CD4-positive, alpha-beta T cell (primary cell): ENCODE measurements around the gene SH3TC2. TPM values are rescaled to one million over a fixed set of nuclear protein-coding genes. Genes with fewer than 3 reads are reported as not detected.

Experiments
- ATAC-seq: fragments of 200-7000 bp; cut with Tn5 transposase; one replicate; pipeline ENCODE4 v1.10.0; 2022; ENCODE audit warnings: mild to moderate bottlenecking; ENCODE audit not compliant: poor library complexity
- CTCF ChIA-PET: fragments of 350-600 bp; sonication (Branson Sonifier 250); formaldehyde crosslinking; loops from one replicate; lab custom pipeline; 2021; ENCODE audit warnings: antibody characterized with exemption, inconsistent platforms; lab: Charles Lee
- POLR2A ChIA-PET: fragments of 350-600 bp; sonication (Branson Sonifier 250); formaldehyde crosslinking; loops from one replicate; lab custom pipeline; 2021; ENCODE audit warnings: antibody characterized with exemption, inconsistent platforms; lab: Charles Lee
- DNase-seq, 14 experiments: peaks; one replicate each; pipeline ENCODE4 v3.0.0-alpha.2; 2013 to 2020; ENCODE audit warnings: mixed read lengths in 2 of 14
- H3K27ac ChIP-seq, 2 donors: one replicate each; pipeline versions ENCODE4 v1.5.1 to v1.7.0; 2013; ENCODE audit warnings: low read length in 2 of 2, low read depth in 1 of 2, mild to moderate bottlenecking in 1 of 2
- H3K27me3 ChIP-seq, 2 experiments: 1 replicate in 1 of 2; 2 replicates in 1 of 2; pipeline versions ENCODE4 v1.6.1 to v1.7.0; 2013; ENCODE audit warnings: low read length in 2 of 2, control low read depth in 1 of 2, mild to moderate bottlenecking in 1 of 2, moderate library complexity in 1 of 2; ENCODE audit not compliant: insufficient read depth in 2 of 2, control insufficient read depth in 1 of 2
- H3K36me3 ChIP-seq: one replicate; pipeline ENCODE4 v1.6.1; 2013; ENCODE audit warnings: low read length, control low read depth; ENCODE audit not compliant: insufficient read depth
- H3K4me1 ChIP-seq: one replicate; pipeline ENCODE4 v1.6.1; 2013; ENCODE audit warnings: low read length, control low read depth; ENCODE audit not compliant: insufficient read depth
- H3K4me3 ChIP-seq: one replicate; pipeline ENCODE4 v1.5.1; 2013; ENCODE audit warnings: mild to moderate bottlenecking, low read length, moderate library complexity
- H3K9me3 ChIP-seq, 2 experiments: 1 replicate in 1 of 2; 2 replicates in 1 of 2; pipeline versions ENCODE4 v1.6.1 to v1.7.0; 2013; ENCODE audit warnings: low read length in 2 of 2, mild to moderate bottlenecking in 2 of 2, control low read depth in 1 of 2, moderate library complexity in 1 of 2; ENCODE audit not compliant: control insufficient read depth in 1 of 2, insufficient read depth in 1 of 2
- H3K27ac Mint-ChIP-seq: one replicate; pipeline ENCODE4 v1.8.0; 2020; ENCODE audit warnings: mixed read lengths
- H3K27me3 Mint-ChIP-seq: one replicate; pipeline ENCODE4 v1.8.0; 2021; ENCODE audit warnings: mixed read lengths
- H3K36me3 Mint-ChIP-seq: one replicate; pipeline ENCODE4 v1.8.0; 2021; ENCODE audit warnings: low read depth, mixed read lengths
- H3K4me1 Mint-ChIP-seq: one replicate; pipeline ENCODE4 v1.8.0; 2021; ENCODE audit warnings: low read depth, mixed read lengths
- H3K4me3 Mint-ChIP-seq: one replicate; pipeline ENCODE4 v1.8.0; 2020; ENCODE audit warnings: mild to moderate bottlenecking, mixed read lengths
- H3K9me3 Mint-ChIP-seq: one replicate; pipeline ENCODE4 v1.8.0; 2020; ENCODE audit warnings: mixed read lengths
- intact Hi-C, 2 experiments: fragments of 100-400 bp; cut with DNase I in 1 of 2; cut with micrococcal nuclease in 1 of 2; formaldehyde crosslinking; loops; one replicate each; pipeline versions ENCODE4 v1.15.1 to v1.9.0; 2023 to 2025; cut with DNase I, micrococcal nuclease
- total RNA-seq, 174 experiments: library from RNA in 2 of 174; stranded (reverse) in 2 of 174; gene quantifications; one replicate each; pipeline ENCODE4 v1.2.3 and lab custom pipeline; 2021 to 2026
- TF ChIP-seq, protein P1 (sequence below): fragments of 200-600 bp; IDR thresholded peaks from one replicate; pipeline ENCODE4 v1.8.0; 2022; ENCODE audit warnings: antibody characterized with exemption, mild to moderate bottlenecking

SH3TC2 gene
- total RNA-seq, 2 experiments from 2014 or later: not detected

DNA sequence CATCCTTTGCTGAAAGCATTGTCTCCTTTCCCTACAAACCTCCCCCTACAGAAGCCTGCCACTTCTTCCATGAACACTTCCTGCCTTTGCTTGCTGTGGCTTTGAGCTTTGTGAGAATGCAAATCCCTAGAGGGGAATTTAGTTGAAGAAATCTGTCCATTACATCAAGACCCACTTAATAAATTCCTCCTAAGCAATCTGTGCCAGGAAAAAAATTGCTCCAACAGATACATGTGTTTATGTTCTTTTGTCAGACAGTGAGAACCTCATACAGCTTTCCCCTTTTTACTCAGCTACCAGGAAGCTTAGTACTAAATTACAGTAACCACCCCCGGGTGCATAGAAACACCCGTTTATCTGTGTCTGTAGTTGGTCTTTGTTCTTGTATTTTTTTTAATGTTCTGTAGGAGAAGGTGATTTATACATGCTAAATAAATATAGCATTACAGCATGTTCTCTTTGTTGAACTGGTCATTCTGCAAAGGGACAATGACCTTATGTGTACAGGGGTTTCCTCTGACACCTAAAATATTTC is 43.9 kb downstream of the SH3TC2 start:
- H3K27ac ChIP-seq: no peak overlapping the region
- POLR2A ChIA-PET: no interaction called here
- H3K27me3 ChIP-seq: peaks cover 0 to 3% of the 10 kb centered on the region in 2 experiments
- H3K9me3 ChIP-seq: no peaks in the 10 kb centered on the region
- H3K36me3 ChIP-seq: no peaks in the 10 kb centered on the region
- Mint-ChIP-seq H3K4me1 (no peaks in the 10 kb centered on the region), H3K27me3 (peaks cover 12% of the 10 kb centered on the region), H3K9me3 (peaks cover 2% of the 10 kb centered on the region), H3K36me3 (no peaks in the 10 kb centered on the region), H3K27ac (no peak overlapping the region), H3K4me3 (no peak overlapping the region)
- TF ChIP-seq, protein P1, sequence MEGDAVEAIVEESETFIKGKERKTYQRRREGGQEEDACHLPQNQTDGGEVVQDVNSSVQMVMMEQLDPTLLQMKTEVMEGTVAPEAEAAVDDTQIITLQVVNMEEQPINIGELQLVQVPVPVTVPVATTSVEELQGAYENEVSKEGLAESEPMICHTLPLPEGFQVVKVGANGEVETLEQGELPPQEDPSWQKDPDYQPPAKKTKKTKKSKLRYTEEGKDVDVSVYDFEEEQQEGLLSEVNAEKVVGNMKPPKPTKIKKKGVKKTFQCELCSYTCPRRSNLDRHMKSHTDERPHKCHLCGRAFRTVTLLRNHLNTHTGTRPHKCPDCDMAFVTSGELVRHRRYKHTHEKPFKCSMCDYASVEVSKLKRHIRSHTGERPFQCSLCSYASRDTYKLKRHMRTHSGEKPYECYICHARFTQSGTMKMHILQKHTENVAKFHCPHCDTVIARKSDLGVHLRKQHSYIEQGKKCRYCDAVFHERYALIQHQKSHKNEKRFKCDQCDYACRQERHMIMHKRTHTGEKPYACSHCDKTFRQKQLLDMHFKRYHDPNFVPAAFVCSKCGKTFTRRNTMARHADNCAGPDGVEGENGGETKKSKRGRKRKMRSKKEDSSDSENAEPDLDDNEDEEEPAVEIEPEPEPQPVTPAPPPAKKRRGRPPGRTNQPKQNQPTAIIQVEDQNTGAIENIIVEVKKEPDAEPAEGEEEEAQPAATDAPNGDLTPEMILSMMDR: no peak
- intact Hi-C loops: no loop called here
- no peak overlapping the region for H3K4me3 ChIP-seq
- CTCF ChIA-PET: no interaction called here
- no peaks in the 10 kb centered on the region for H3K4me1 ChIP-seq
- DNase-seq: no peak
- no peak for ATAC-seq

DNA sequence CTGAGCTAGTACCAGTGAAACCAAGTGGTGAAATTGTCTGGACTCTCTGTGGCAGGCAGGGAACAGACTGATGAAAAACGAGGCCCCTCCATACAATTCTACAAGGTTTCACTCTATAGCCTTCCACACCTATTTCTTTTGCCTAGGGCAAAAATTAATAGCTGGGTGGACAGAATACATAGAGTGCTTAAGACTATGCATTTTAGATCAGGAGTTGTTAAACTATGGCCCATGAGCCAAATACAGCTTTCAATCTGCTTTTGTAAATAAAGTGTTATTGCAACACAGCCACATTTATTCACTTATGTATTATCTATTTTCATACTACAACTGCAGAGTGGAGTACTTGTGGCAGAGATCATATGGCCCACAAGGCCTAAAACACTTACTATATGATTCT is 45.2 kb downstream of the SH3TC2 start:
- Mint-ChIP-seq H3K4me1 (no peaks in the 10 kb centered on the region), H3K9me3 (peaks cover 2% of the 10 kb centered on the region), H3K4me3 (no peak overlapping the region), H3K36me3 (no peaks in the 10 kb centered on the region), H3K27me3 (peaks cover 12% of the 10 kb centered on the region), H3K27ac (no peak overlapping the region)
- peaks cover 0 to 3% of the 10 kb centered on the region in 2 experiments for H3K27me3 ChIP-seq
- intact Hi-C loops: no loop called here
- DNase-seq: no peak
- H3K4me3 ChIP-seq: no peak overlapping the region
- ChIA-PET POLR2A (no interaction called here), CTCF (no interaction called here)
- TF ChIP-seq, protein P1: no peak
- no peaks in the 10 kb centered on the region for H3K36me3 ChIP-seq
- ATAC-seq: no peak
- H3K27ac ChIP-seq: no peak overlapping the region
- no peaks in the 10 kb centered on the region for H3K4me1 ChIP-seq
- H3K9me3 ChIP-seq: no peaks in the 10 kb centered on the region

GRCh38 chr5:149015561-149015960 is 47.3 kb downstream of the SH3TC2 start:
- POLR2A ChIA-PET: no interaction called here
- CTCF ChIA-PET: no interaction called here
- H3K27me3 ChIP-seq: peaks cover 0 to 3% of the 10 kb centered on the region in 2 experiments
- no peak overlapping the region for H3K27ac ChIP-seq
- H3K9me3 ChIP-seq: no peaks in the 10 kb centered on the region
- Mint-ChIP-seq H3K27me3 (peaks cover 12% of the 10 kb centered on the region), H3K4me1 (no peaks in the 10 kb centered on the region), H3K9me3 (no peaks in the 10 kb centered on the region), H3K27ac (no peak overlapping the region), H3K4me3 (no peak overlapping the region), H3K36me3 (no peaks in the 10 kb centered on the region)
- TF ChIP-seq, protein P1: no peak
- no peak for DNase-seq
- H3K36me3 ChIP-seq: no peaks in the 10 kb centered on the region
- H3K4me1 ChIP-seq: no peaks in the 10 kb centered on the region
- no peak for ATAC-seq
- H3K4me3 ChIP-seq: no peak overlapping the region
- intact Hi-C loops: no loop called here
